Vagina (tissue), 2 donors: ENCODE measurements around the gene NRAP.

Experiments used
- CTCF ChIP-seq, 3 experiments: fragments of 450-650 bp in 2 of 3; fragments of 200-600 bp in 1 of 3; sonication (generic) in 1 of 3; IDR thresholded peaks; one replicate each; pipeline ENCODE4 v1.5.1; 2017 to 2019; ENCODE audit warnings: antibody characterized with exemption in 3 of 3, mild to moderate bottlenecking in 2 of 3, moderate library complexity in 2 of 3
- POLR2A ChIP-seq, 2 donors: fragments of 450-650 bp; IDR thresholded peaks; one replicate each; pipeline ENCODE4 v1.6.1; 2017; ENCODE audit warnings: antibody characterized with exemption in 2 of 2, mild to moderate bottlenecking in 2 of 2, moderate library complexity in 2 of 2
- POLR2AphosphoS5 ChIP-seq, 2 donors: sonication (generic); formaldehyde crosslinking; IDR thresholded peaks; one replicate each; pipeline ENCODE4 v1.9.0; 2017; ENCODE audit warnings: antibody characterized with exemption in 2 of 2, mild to moderate bottlenecking in 2 of 2, low read depth in 1 of 2; ENCODE audit not compliant: insufficient read depth in 1 of 2

DNA sequence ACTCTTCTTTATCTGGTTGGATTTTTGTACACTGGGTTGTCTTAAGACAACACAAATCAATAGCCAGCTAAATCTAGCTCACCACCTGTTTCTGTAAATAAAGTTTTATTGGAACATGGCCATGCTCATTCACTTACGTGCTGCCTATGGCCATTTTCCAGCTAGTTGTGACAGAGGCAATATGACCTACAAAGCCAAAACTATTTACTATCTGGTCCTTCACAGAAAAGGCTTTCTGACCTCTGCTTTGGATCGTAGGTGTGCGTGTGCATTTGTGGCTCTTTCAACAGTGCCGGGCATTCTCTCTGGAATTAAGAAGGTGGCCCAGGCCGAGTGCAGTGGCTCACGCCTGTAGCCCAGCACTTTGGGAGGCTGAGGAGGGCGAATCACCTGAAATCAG, 45.5 kb downstream of the NRAP start:
- no peak for TF ChIP-seq CTCF (IDR thresholded peaks at IDR 0.05)
- no peak for TF ChIP-seq POLR2A (IDR thresholded peaks at IDR 0.05)
- TF ChIP-seq POLR2AphosphoS5 (IDR thresholded peaks at IDR 0.05; ENCODE audit: insufficient read depth in 1 of 2, low read depth in 1 of 2) = no peak
